ENCODE data around the gene CASZ1.

The CASZ1 gene

GRCh38 chr1:10777749-10778574, 18.5 kb downstream of the CASZ1 start:
- no peak overlapping the region for H3K4me2 ChIP-seq (ENCODE audit: insufficient read depth, low read length)
- no peaks in the 10 kb centered on the region for H3K79me2 ChIP-seq (ENCODE audit: insufficient read depth, low read length)
- TF ChIP-seq EZH2 (IDR thresholded peaks at IDR 0.05; ENCODE audit: borderline replicate concordance, low read depth, low read length, severe bottlenecking): no peak
- TF ChIP-seq CTCF (IDR thresholded peaks at IDR 0.05; ENCODE audit: borderline replicate concordance, extremely low read depth, low read length, poor library complexity, severe bottlenecking): no peak
- no peak for ATAC-seq (ENCODE audit: insufficient read depth, low read depth)
- H3K4me3 ChIP-seq (ENCODE audit: low read depth in 1 of 2, low read length in 2 of 2): no peak overlapping the region
- H3K27ac ChIP-seq (ENCODE audit: low read length): no peak overlapping the region
- H3K36me3 ChIP-seq (ENCODE audit: insufficient read depth, low read length): no peaks in the 10 kb centered on the region
- no peaks in the 10 kb centered on the region for H3K4me1 ChIP-seq (ENCODE audit: insufficient read depth, low read length)
- no peaks in the 10 kb centered on the region for H3K9me3 ChIP-seq (ENCODE audit: insufficient read depth, low read length, severe bottlenecking)
- H4K20me1 ChIP-seq (ENCODE audit: insufficient read depth, low read length): no peaks in the 10 kb centered on the region; the same call in 1 of the 2 replicates
- H3K9ac ChIP-seq (ENCODE audit: low read depth, low read length): no peak overlapping the region
- no peak overlapping the region for H2AFZ ChIP-seq (ENCODE audit: low read depth, low read length)
- peaks cover 31% of the 10 kb centered on the region for H3K27me3 ChIP-seq (ENCODE audit: insufficient read depth, low read length, poor library complexity)
- DNase-seq: no peak

GRCh38 chr1:10776190-10776905, 20.1 kb downstream of the CASZ1 start:
- H3K36me3 ChIP-seq (ENCODE audit: insufficient read depth, low read length): no peaks in the 10 kb centered on the region
- H4K20me1 ChIP-seq (ENCODE audit: insufficient read depth, low read length): no peaks in the 10 kb centered on the region; the same call in 1 of the 2 replicates
- DNase-seq (no peak), ATAC-seq (ENCODE audit: insufficient read depth, low read depth) (no peak)
- no peak overlapping the region for H2AFZ ChIP-seq (ENCODE audit: low read depth, low read length)
- no peaks in the 10 kb centered on the region for H3K4me1 ChIP-seq (ENCODE audit: insufficient read depth, low read length)
- H3K4me2 ChIP-seq (ENCODE audit: insufficient read depth, low read length): no peak overlapping the region
- no peak overlapping the region for H3K9ac ChIP-seq (ENCODE audit: low read depth, low read length)
- peaks cover 37% of the 10 kb centered on the region for H3K27me3 ChIP-seq (ENCODE audit: insufficient read depth, low read length, poor library complexity)
- H3K9me3 ChIP-seq (ENCODE audit: insufficient read depth, low read length, severe bottlenecking): no peaks in the 10 kb centered on the region
- no peak overlapping the region for H3K4me3 ChIP-seq (ENCODE audit: low read depth in 1 of 2, low read length in 2 of 2)
- H3K79me2 ChIP-seq (ENCODE audit: insufficient read depth, low read length): no peaks in the 10 kb centered on the region
- TF ChIP-seq CTCF (IDR thresholded peaks at IDR 0.05; ENCODE audit: borderline replicate concordance, extremely low read depth, low read length, poor library complexity, severe bottlenecking) (no peak), EZH2 (IDR thresholded peaks at IDR 0.05; ENCODE audit: borderline replicate concordance, low read depth, low read length, severe bottlenecking) (no peak)
- no peak overlapping the region for H3K27ac ChIP-seq (ENCODE audit: low read length)

GRCh38 chr1:10775763-10776162, 20.7 kb downstream of the CASZ1 start:
- Histone ChIP-seq H3K27me3 (ENCODE audit: insufficient read depth, low read length, poor library complexity) (peaks cover 37% of the 10 kb centered on the region), H4K20me1 (ENCODE audit: insufficient read depth, low read length) (no peaks in the 10 kb centered on the region; the same call in 1 of the 2 replicates), H3K4me2 (ENCODE audit: insufficient read depth, low read length) (no peak overlapping the region), H3K4me3 (ENCODE audit: low read depth in 1 of 2, low read length in 2 of 2) (no peak overlapping the region), H3K4me1 (ENCODE audit: insufficient read depth, low read length) (no peaks in the 10 kb centered on the region), H3K36me3 (ENCODE audit: insufficient read depth, low read length) (no peaks in the 10 kb centered on the region), H3K9ac (ENCODE audit: low read depth, low read length) (no peak overlapping the region), H3K79me2 (ENCODE audit: insufficient read depth, low read length) (no peaks in the 10 kb centered on the region), H3K9me3 (ENCODE audit: insufficient read depth, low read length, severe bottlenecking) (no peaks in the 10 kb centered on the region), H3K27ac (ENCODE audit: low read length) (no peak overlapping the region), H2AFZ (ENCODE audit: low read depth, low read length) (no peak overlapping the region)
- ATAC-seq (ENCODE audit: insufficient read depth, low read depth): no peak
- no peak for DNase-seq
- TF ChIP-seq CTCF (IDR thresholded peaks at IDR 0.05; ENCODE audit: borderline replicate concordance, extremely low read depth, low read length, poor library complexity, severe bottlenecking): no peak
- TF ChIP-seq EZH2 (IDR thresholded peaks at IDR 0.05; ENCODE audit: borderline replicate concordance, low read depth, low read length, severe bottlenecking): no peak

Data from DND-41 (cell line).